Urinary bladder (tissue), 4 donors: ENCODE data around the gene FREM2. TPM values are rescaled to one million over a fixed set of nuclear protein-coding genes. Genes with fewer than 3 reads are reported as not detected.

Experiments
- DNase-seq: peaks from one replicate; pipeline ENCODE4 v3.0.0-alpha.2; 2015; ENCODE audit errors: extremely low spot score
- H3K27ac ChIP-seq: one replicate; pipeline ENCODE4 v1.5.1; 2013; ENCODE audit warnings: low read depth, mild to moderate bottlenecking, moderate library complexity
- H3K36me3 ChIP-seq: one replicate; pipeline ENCODE4 v1.6.1; 2013; ENCODE audit warnings: mild to moderate bottlenecking, moderate library complexity; ENCODE audit not compliant: insufficient read depth
- H3K4me1 ChIP-seq: one replicate; pipeline ENCODE4 v1.6.1; 2013; ENCODE audit warnings: mild to moderate bottlenecking, moderate library complexity; ENCODE audit not compliant: insufficient read depth
- H3K4me3 ChIP-seq: one replicate; pipeline ENCODE4 v1.5.1; 2013; ENCODE audit warnings: low read depth, low read length
- WGBS: extraction: QIAGEN DNeasy Blood & Tissue Kit; methylation state at CpG from one replicate; pipeline ENCODE4 v1.1.7; 2013; 5-methylcytosine and 5-hydroxymethylcytosine counted together
- polyA plus RNA-seq: library from polyadenylated mRNA; stranded (reverse); fragments of 200-250 nt; gene quantifications from one replicate; pipeline ENCODE4 v1.2.3, GENCODE V29; 2013
- total RNA-seq: library from RNA; depleted of rRNA; stranded (reverse); fragments of >200 nt; gene quantifications from one replicate; pipeline ENCODE4 v1.2.3, GENCODE V29; 2014
- donor health status: healthy with polysubstance abuse.
- donor health status: healthy.

The FREM2 gene
- total and polyA plus RNA-seq, 2 donors: 0.18 to 21.5 TPM

DNA sequence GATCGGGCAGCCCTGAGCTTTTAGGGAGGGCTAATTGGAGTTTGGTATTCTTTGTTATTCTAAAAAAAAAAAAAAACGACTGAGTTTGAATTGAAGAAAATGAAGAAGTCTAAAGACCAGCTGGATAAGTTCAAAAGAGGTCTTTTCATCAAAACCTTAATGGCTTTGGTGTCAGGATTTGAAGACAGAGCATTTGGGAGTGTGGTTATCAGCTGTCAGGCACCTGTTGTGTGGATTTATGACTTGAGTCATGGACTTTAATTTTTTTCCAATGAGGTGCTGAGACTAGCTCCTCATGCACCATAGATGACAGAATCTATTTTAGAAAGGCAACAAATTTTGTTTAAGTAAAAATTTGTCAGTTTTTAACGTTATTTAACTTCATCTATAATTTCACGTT lies 72.5 kb downstream of the FREM2 start:
- DNase-seq: no peak
- H3K36me3 ChIP-seq: no peaks in the 10 kb centered on the region
- 65% methylated on average over 4 of the region's 4 CpGs for WGBS
- H3K4me3 ChIP-seq: no peak overlapping the region
- no peaks in the 10 kb centered on the region for H3K4me1 ChIP-seq
- no peak overlapping the region for H3K27ac ChIP-seq

DNA sequence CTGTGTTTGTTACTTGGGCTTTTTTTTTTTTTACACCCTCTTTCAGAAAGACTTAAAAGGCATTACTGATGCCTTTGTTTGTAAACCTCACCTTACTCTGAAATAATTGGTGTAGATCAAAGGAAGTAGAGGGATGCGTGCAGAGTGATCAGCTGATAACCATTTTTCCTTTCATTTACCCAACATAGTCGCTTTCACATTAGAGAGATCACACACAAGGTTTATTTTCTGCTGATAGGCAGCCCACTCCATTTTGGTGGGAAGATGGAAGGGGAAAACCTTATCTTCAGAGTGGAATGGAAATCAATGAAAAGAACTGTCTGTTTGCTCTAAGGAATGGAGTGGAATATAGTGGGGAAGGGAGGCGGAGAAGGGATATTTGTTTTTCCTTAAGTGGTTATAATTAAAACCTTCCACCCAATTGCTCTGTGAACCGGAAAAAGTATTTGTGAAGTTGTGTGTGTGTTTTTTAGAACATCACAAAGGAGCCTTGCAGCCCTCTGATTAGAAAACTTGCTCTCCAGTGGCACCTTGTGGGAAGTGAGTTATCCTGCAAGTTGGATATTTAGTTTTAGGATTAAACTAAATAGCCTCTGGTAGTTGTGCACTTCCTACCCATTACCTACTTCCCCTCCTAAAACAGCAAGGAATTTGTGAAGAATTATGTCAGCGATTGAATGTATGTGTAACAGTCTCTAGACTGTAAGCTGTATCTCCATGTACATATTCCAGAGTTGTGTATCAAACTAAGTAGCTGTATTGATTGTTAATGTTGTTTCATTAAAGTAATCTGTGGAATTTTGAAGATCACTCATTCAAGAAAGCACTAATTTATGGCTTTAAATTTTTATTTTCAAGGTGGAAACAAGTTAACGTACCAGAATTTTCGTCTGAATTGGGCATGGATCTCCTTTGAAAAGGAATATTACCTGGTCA lies 76.8 kb downstream of the FREM2 start:
- DNase-seq: no peak
- no peaks in the 10 kb centered on the region for H3K36me3 ChIP-seq
- no peak overlapping the region for H3K27ac ChIP-seq
- H3K4me3 ChIP-seq: no peak overlapping the region
- no peaks in the 10 kb centered on the region for H3K4me1 ChIP-seq
- 29% methylated on average over 7 of the region's 7 CpGs for WGBS

DNA sequence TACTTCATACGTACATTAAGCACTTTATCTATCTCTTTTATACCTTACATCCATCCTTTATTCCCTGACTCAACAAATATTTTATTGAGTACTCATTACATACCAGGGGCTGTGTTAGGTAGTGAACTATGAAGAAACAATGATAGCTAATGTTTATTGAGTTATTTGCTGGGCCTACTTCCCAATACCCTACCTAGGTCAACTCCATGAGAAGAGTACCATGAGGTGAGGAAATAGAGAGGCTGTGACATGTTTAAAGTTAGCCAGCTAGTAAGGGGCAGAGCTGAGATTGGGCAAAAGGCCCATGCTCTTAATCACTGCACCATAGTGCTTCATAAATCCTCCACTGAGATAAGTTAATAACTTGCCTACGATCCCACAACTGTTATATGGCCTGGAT lies 79.9 kb downstream of the FREM2 start:
- DNase-seq: no peak
- Histone ChIP-seq H3K27ac (no peak overlapping the region), H3K4me1 (no peaks in the 10 kb centered on the region), H3K36me3 (no peaks in the 10 kb centered on the region), H3K4me3 (no peak overlapping the region)
- 67% methylated on average over 2 of the region's 2 CpGs for WGBS

DNA sequence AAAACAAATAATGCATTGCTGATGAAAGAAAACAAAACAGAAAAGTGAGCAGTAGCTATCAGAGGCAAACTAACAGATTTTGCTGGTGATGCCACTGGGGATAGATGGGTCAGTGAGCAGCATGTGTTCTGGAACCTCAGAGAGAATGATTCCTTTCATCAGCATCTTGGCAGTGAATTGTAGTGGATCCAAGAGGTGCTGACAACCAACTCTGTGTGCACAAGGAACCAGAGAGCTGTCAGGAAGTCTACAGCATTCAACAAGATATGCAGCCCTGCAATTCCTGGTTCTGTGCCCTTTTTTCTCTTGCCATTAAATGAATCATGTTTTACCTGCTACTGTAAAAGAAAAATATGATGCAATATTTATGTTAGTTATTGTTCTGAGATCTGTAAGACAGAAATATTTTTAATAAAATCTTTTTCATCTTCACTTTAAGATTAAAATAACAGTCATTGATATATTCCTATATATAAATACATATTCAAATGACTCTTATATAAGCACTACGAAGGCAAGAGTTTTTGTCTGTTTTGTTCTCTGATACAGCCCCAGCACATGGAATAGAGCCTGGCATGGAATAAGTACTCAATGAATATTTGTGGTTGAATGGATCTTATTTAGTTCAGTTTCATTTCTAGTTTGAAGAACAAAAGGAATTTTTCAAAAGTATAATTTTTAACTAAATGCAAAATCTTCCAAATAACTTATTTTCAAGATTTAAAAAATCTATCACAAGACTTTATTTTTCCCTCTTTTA lies 80.8 kb downstream of the FREM2 start:
- Histone ChIP-seq H3K36me3 (no peaks in the 10 kb centered on the region), H3K4me1 (no peaks in the 10 kb centered on the region), H3K4me3 (no peak overlapping the region), H3K27ac (no peak overlapping the region)
- no peak for DNase-seq
- 84% methylated on average over 1 of the region's 1 CpG for WGBS

DNA sequence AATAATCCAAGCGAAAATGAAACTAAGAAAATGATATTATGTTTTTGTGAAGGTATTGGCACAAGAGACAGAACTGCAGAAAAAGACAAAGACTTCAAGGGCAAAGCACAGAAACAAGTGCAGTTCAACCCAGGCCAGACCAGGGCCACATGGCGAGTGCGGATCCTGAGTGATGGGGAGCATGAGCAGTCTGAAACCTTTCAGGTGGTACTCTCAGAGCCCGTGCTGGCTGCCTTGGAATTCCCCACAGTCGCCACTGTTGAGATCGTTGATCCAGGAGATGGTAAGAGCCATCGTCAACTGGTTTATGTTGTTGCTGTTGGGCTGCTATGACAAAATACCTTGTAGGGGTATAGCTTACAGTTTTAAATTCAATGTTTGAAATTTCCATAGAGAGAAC lies 82.6 kb downstream of the FREM2 start:
- Histone ChIP-seq H3K4me1 (no peaks in the 10 kb centered on the region), H3K4me3 (no peak overlapping the region), H3K27ac (no peak overlapping the region), H3K36me3 (no peaks in the 10 kb centered on the region)
- DNase-seq: no peak
- 95% methylated on average over 7 of the region's 7 CpGs for WGBS

DNA sequence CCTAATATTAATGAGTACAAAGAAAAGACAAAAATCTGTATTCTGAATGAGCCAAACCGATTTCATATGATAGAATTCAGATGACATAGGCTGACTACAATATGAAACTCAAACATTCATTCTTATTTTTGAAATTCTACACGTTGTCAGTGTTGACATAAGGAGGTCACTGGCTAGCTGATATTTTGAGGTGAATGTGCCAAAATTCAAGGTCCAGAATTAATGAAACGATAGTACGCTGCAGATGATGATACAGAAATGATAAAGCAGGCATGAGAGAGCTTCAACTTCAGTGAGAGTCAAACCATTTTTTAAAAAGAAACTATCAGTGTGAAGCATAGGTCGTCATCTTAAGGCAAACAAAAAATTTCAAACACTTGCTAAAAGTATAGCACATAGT lies 88.2 kb downstream of the FREM2 start:
- no peaks in the 10 kb centered on the region for H3K36me3 ChIP-seq
- H3K4me1 ChIP-seq: no peaks in the 10 kb centered on the region
- WGBS: 66% methylated on average over 5 of the region's 5 CpGs
- DNase-seq: no peak
- H3K27ac ChIP-seq: no peak overlapping the region
- H3K4me3 ChIP-seq: no peak overlapping the region

DNA sequence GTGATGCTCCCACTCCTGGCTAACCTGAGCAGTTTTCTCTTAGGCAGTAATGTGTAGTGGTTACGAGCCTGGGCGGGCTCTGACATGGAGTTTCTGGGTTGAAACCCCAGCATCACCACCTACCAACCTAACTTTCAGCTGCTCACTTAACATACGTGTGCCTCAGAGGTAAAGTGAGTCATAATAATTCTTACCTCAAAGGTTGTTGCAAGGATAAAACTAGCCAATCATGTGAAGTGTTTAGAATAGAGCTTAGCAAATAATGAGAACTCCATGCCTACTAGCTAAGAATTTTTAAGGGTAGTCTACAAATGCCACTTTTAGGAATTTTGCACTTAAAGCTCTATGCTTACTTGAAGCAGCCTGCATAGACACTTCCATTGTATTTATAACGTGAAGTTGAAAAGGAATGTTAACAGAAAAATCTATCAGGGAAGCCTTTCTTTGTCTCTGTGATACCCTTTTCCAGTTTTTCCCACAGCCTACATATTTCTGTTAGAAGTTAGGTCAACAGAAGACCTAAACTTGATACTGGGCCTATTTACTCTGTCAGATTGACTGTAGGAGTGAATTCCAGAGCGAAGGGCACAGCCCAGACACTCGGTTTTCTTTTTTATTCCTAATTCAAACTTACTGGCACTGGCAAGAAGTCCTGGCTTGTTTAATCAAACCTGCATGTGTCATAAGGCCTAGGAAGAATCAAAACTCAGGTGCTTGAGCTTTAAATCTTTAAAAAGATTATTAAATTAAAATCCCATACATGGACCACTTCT lies 90.7 kb downstream of the FREM2 start:
- Histone ChIP-seq H3K4me3 (no peak overlapping the region), H3K36me3 (no peaks in the 10 kb centered on the region), H3K4me1 (no peaks in the 10 kb centered on the region), H3K27ac (no peak overlapping the region)
- no peak for DNase-seq
- WGBS: 87% methylated on average over 6 of the region's 6 CpGs

DNA sequence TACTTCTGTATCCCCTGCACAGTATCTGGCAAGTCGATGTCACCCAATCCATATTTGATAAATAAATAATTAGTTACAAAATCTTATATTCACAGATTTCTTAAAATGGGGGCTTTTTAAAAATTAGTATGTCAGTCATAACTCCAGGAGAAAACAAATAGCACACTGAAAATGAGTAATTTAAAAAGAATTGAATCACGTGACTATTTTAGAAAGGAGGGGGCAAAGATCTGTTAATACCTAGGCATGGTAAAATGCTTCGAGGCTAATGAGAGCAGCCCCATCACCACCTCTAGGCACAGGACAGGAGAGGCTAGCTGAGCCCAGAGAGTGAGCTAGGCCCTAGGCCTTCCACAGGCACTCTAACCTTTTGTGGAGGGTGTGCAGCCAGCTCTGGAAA lies 94.7 kb downstream of the FREM2 start:
- no peak for DNase-seq
- H3K36me3 ChIP-seq: no peaks in the 10 kb centered on the region
- H3K4me3 ChIP-seq: no peak overlapping the region
- H3K27ac ChIP-seq: no peak overlapping the region
- WGBS: 93% methylated on average over 3 of the region's 3 CpGs
- peaks cover 2% of the 10 kb centered on the region for H3K4me1 ChIP-seq

DNA sequence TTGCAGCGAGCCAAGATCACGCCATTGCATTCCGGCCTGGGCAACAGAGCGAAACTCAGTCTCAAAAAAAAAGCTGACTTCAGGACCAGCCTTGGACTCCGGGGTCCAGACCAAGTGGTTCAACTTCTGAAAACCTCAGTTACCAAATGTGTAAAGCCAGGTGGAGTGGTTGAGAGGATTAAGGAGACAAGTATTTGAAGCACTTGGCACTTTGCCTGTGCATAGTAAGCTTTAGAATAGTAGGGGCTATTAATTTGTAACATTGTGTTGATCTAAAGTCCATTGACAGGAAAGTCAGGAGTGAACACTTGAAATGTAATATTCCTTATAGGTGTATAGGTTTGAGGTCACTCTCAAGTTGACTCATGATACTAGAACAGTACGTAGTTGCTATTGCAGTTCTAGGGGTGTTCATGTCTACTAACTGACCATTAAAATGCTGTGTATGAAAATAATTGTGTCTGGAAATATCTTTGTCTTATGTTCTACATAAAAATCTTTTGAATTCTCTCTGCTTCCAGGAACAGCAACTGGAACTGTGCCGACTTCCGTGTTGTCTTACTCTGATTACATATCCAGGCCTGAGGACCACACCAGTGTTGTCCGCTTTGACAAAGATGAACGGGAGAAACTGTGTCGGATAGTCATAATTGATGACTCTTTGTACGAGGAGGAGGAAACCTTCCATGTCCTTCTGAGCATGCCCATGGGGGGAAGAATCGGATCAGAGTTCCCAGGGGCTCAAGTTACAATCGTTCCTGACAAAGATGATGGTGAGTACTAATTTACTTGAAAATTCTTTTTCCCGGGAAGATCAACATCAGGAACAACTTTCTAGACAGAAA lies 97.4 kb downstream of the FREM2 start:
- H3K36me3 ChIP-seq: no peaks in the 10 kb centered on the region
- no peak overlapping the region for H3K4me3 ChIP-seq
- peaks cover 2% of the 10 kb centered on the region for H3K4me1 ChIP-seq
- no peak overlapping the region for H3K27ac ChIP-seq
- DNase-seq: no peak
- WGBS: 83% methylated on average over 15 of the region's 15 CpGs

DNA sequence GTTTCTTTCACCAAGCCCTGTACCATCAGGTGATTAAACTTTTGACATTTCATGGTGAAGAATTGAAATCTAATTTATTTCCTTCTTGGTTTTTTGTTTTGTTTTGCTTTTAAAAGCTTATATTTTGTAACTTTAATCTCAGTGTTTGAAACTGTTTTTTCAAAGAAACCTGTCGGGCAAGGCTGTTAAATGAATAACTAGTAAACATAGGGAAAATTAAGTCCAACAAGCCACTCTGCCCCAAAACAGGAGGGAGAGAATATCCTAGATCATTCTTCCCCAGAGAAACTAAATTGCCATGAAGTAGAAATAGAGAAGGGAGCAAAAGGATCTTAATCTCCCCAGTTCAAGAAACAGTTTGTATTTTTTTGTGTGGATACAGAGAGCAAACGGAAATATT lies 98.2 kb downstream of the FREM2 start:
- Histone ChIP-seq H3K4me1 (peaks cover 2% of the 10 kb centered on the region), H3K36me3 (no peaks in the 10 kb centered on the region), H3K4me3 (no peak overlapping the region), H3K27ac (no peak overlapping the region)
- DNase-seq: no peak
- WGBS: 74% methylated on average over 2 of the region's 2 CpGs

DNA sequence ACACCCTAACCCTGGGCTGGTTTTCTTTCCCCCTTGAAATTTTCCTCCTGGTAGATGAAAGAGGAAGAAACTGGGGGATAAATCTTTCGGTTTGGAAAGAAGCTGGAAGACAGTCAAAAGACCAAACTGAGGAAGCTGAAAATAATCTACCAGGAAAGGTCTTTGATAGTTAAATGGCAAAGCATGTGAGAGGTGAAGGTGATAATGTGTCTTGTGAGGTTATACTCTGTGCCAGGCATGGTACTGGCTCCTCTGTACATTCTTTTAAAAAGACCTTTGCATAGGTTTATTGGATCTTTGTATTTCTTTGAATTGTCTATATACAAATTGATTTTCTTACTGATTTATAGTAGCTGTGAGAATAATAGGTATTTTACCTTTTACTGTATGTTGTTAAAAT lies 98.6 kb downstream of the FREM2 start:
- whole genome bisulfite sequencing: 26% methylated on average over 1 of the region's 1 CpG
- Histone ChIP-seq H3K27ac (no peak overlapping the region), H3K4me1 (peaks cover 2% of the 10 kb centered on the region), H3K36me3 (no peaks in the 10 kb centered on the region), H3K4me3 (no peak overlapping the region)
- DNase-seq: no peak

DNA sequence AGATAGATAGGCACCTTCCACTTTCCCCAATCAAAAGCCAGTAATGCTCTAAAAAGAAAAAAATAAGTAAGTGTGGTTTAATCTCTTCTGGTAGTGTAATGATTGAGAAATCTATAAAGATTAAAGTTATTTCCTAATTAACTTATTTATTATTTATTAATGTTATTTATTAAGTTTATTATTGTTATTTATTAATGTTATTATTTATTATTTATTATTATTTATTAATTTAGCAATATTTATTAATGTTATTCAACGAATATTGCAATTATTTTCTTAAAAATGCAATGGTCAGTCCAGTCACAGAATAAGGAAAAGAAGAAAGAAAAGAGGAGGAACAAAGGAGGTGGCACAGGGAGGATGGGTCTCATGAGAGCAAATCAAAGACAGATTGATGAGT lies 100.7 kb downstream of the FREM2 start:
- H3K27ac ChIP-seq: no peak overlapping the region
- no peaks in the 10 kb centered on the region for H3K36me3 ChIP-seq
- no peak overlapping the region for H3K4me3 ChIP-seq
- peaks cover 2% of the 10 kb centered on the region for H3K4me1 ChIP-seq
- 62% methylated on average over 1 of the region's 1 CpG for WGBS
- no peak for DNase-seq

DNA sequence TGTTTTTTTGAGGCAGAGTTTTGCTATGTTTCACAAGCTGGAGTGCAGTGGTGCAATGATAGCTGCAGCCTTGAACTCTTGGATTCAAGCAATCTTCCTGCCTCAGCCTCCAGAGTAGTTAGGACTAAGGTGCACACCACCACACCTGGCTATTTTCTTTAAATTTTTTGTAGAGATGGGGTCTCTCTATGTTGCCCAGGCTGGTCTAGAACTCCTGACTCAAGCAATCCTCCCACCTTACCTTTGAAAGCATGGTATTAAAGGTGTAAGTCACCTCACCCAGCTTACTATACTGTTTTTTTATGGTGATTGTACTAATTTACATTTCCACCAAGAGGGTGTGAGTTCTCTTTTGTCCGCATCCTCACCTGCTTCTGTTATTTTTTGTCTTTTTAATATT lies 110.0 kb downstream of the FREM2 start:
- no peak overlapping the region for H3K27ac ChIP-seq
- no peaks in the 10 kb centered on the region for H3K4me1 ChIP-seq
- H3K4me3 ChIP-seq: no peak overlapping the region
- 98% methylated on average over 1 of the region's 1 CpG for WGBS
- no peaks in the 10 kb centered on the region for H3K36me3 ChIP-seq
- DNase-seq: no peak
